ENCODE measurements around the gene CDC20B. TPM values are rescaled to one million over a fixed set of nuclear protein-coding genes. Genes with fewer than 3 reads are reported as not detected.

Gene CDC20B
- total and polyA plus RNA-seq, 4 donors: 0.28 TPM; not detected in 3

DNA sequence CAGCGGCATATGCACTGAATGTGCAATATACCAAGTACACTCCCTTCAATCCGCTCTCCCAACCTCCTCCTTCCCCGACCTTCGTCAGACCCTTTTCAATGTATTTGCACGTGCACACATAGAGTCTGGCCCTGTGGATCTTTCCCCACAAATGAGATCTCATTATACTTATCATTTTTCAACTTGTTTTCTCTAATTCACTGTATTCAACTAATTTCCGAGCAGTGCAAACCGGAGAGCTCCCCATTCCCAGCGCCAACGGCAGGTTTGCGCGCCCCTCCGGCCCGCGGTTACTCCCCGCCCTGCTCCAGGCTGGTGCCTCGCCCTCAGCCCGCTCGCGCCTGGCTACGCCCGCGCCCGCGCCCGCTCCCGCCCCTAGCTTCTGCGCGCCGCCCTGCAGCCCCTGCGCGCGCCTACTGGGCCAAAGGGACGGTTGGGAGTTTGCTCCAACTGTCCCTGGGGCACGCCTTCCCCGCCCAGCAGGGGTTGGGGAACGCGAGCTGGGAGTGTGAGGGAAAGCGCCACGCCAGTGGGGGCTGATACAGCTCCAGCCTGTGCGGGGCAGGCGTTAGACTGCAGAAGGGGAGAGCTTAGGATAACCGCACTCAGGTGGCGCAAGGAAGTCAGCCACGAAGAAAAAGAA, 3.3 kb upstream of the CDC20B start:
- TF ChIP-seq RXRA (IDR thresholded peaks at IDR 0.05) (no peak), HNF4G (IDR thresholded peaks at IDR 0.05) (no peak), EGR1 (IDR thresholded peaks at IDR 0.05; ENCODE audit: low read depth in 2 of 2) (no peak)
- TF ChIP-seq, protein P1, sequence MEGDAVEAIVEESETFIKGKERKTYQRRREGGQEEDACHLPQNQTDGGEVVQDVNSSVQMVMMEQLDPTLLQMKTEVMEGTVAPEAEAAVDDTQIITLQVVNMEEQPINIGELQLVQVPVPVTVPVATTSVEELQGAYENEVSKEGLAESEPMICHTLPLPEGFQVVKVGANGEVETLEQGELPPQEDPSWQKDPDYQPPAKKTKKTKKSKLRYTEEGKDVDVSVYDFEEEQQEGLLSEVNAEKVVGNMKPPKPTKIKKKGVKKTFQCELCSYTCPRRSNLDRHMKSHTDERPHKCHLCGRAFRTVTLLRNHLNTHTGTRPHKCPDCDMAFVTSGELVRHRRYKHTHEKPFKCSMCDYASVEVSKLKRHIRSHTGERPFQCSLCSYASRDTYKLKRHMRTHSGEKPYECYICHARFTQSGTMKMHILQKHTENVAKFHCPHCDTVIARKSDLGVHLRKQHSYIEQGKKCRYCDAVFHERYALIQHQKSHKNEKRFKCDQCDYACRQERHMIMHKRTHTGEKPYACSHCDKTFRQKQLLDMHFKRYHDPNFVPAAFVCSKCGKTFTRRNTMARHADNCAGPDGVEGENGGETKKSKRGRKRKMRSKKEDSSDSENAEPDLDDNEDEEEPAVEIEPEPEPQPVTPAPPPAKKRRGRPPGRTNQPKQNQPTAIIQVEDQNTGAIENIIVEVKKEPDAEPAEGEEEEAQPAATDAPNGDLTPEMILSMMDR (IDR thresholded peaks at IDR 0.05; ENCODE audit: low read depth, low read length, missing input control): peak; percentile 39
- Histone ChIP-seq H3K36me3 (ENCODE audit: control insufficient read depth in 4 of 4, insufficient read depth in 3 of 4, low read depth in 1 of 4, low read length in 3 of 4) (no peaks in the 10 kb centered on the region), H3K27ac (ENCODE audit: low read depth in 1 of 2, low read length in 2 of 2) (no peak overlapping the region), H3K4me3 (ENCODE audit: low read depth in 1 of 3, low read length in 3 of 3) (peak overlapping the region in 2 of 3 donors; percentile 37 to 44), H3K9me3 (ENCODE audit: control insufficient read depth in 4 of 4, low read length in 3 of 4) (no peaks in the 10 kb centered on the region), H3K4me1 (ENCODE audit: control insufficient read depth in 4 of 4, insufficient read depth in 4 of 4, low read length in 3 of 4) (peaks cover 10 to 32% (median 29%) of the 10 kb centered on the region in 4 donors), H3K9ac (ENCODE audit: low read depth in 1 of 2, low read length in 2 of 2) (no peak overlapping the region), H3K27me3 (ENCODE audit: control insufficient read depth in 4 of 4, insufficient read depth in 4 of 4, low read length in 3 of 4) (peaks cover 0 to 10% (median 2%) of the 10 kb centered on the region in 4 donors)
- peak; percentile 72 for DNase-seq (ENCODE audit: low spot score)
- 3% methylated on average over 44 of the region's 44 CpGs for WGBS

- no peak overlapping the region for H3K4me3 ChIP-seq (ENCODE audit: low read depth in 1 of 3, low read length in 3 of 3)
- no peak overlapping the region for H3K27ac ChIP-seq (ENCODE audit: low read depth in 1 of 2, low read length in 2 of 2)
- no peak for DNase-seq (ENCODE audit: low spot score)
- H3K27me3 ChIP-seq (ENCODE audit: control insufficient read depth in 4 of 4, insufficient read depth in 4 of 4, low read length in 3 of 4): peaks cover 0 to 10% (median 2%) of the 10 kb centered on the region in 4 donors
- H3K9ac ChIP-seq (ENCODE audit: low read depth in 1 of 2, low read length in 2 of 2): no peak overlapping the region
- H3K36me3 ChIP-seq (ENCODE audit: control insufficient read depth in 4 of 4, insufficient read depth in 3 of 4, low read depth in 1 of 4, low read length in 3 of 4): no peaks in the 10 kb centered on the region
- no peaks in the 10 kb centered on the region for H3K9me3 ChIP-seq (ENCODE audit: control insufficient read depth in 4 of 4, low read length in 3 of 4)
- TF ChIP-seq NR2F2 (IDR thresholded peaks at IDR 0.05): no peak
- no peak for TF ChIP-seq GABPA (IDR thresholded peaks at IDR 0.05 in 1 of 2, conservative IDR thresholded peaks at IDR 0.05 in 1 of 2)
- TF ChIP-seq EGR1 (IDR thresholded peaks at IDR 0.05; ENCODE audit: low read depth in 2 of 2): no peak
- peaks cover 10 to 32% (median 29%) of the 10 kb centered on the region in 4 donors for H3K4me1 ChIP-seq (ENCODE audit: control insufficient read depth in 4 of 4, insufficient read depth in 4 of 4, low read length in 3 of 4)
- WGBS: 14% methylated on average over 7 of the region's 7 CpGs
Observed at GRCh38 chr5:55175781-55176175, 2.8 kb upstream of the CDC20B start.

- no peak overlapping the region for H3K27ac ChIP-seq (ENCODE audit: low read depth in 1 of 2, low read length in 2 of 2)
- WGBS: 19% methylated on average over 8 of the region's 8 CpGs
- peak overlapping the region in 2 of 3 donors; percentile 57 to 59 for H3K4me3 ChIP-seq (ENCODE audit: low read depth in 1 of 3, low read length in 3 of 3)
- H3K4me1 ChIP-seq (ENCODE audit: control insufficient read depth in 4 of 4, insufficient read depth in 4 of 4, low read length in 3 of 4): peaks cover 10 to 32% (median 29%) of the 10 kb centered on the region in 4 donors
- H3K27me3 ChIP-seq (ENCODE audit: control insufficient read depth in 4 of 4, insufficient read depth in 4 of 4, low read length in 3 of 4): peaks cover 0 to 10% (median 2%) of the 10 kb centered on the region in 4 donors
- H3K9me3 ChIP-seq (ENCODE audit: control insufficient read depth in 4 of 4, low read length in 3 of 4): no peaks in the 10 kb centered on the region
- H3K9ac ChIP-seq (ENCODE audit: low read depth in 1 of 2, low read length in 2 of 2): no peak overlapping the region
- no peaks in the 10 kb centered on the region for H3K36me3 ChIP-seq (ENCODE audit: control insufficient read depth in 4 of 4, insufficient read depth in 3 of 4, low read depth in 1 of 4, low read length in 3 of 4)
- TF ChIP-seq HNF4A (conservative IDR thresholded peaks at IDR 0.05): no peak
- no peak for TF ChIP-seq NR2F2 (IDR thresholded peaks at IDR 0.05)
- TF ChIP-seq ZBTB33 (IDR thresholded peaks at IDR 0.05): no peak
- TF ChIP-seq, protein P2, sequence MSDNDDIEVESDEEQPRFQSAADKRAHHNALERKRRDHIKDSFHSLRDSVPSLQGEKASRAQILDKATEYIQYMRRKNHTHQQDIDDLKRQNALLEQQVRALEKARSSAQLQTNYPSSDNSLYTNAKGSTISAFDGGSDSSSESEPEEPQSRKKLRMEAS (IDR thresholded peaks at IDR 0.05): no peak
- no peak for TF ChIP-seq EGR1 (IDR thresholded peaks at IDR 0.05; ENCODE audit: low read depth in 2 of 2)
- TF ChIP-seq, protein P3, sequence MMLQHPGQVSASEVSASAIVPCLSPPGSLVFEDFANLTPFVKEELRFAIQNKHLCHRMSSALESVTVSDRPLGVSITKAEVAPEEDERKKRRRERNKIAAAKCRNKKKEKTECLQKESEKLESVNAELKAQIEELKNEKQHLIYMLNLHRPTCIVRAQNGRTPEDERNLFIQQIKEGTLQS (IDR thresholded peaks at IDR 0.05): no peak
- no peak for TF ChIP-seq GABPA (IDR thresholded peaks at IDR 0.05 in 1 of 2, conservative IDR thresholded peaks at IDR 0.05 in 1 of 2)
- TF ChIP-seq RAD21 (IDR thresholded peaks at IDR 0.05): no peak
- TF ChIP-seq FOXA1 (IDR thresholded peaks at IDR 0.05): no peak
- TF ChIP-seq SP1 (IDR thresholded peaks at IDR 0.05): no peak
- TF ChIP-seq FOXA2 (IDR thresholded peaks at IDR 0.05): no peak
- TF ChIP-seq HNF4G (IDR thresholded peaks at IDR 0.05): no peak
- DNase-seq (ENCODE audit: low spot score): no peak
Observed at GRCh38 chr5:55173687-55174230, 782 bp upstream of the CDC20B start.

All from liver (tissue), 9 donors.